HepG2 (cell line): ENCODE measurements around the gene ARPP19. TPM values are rescaled to one million over a fixed set of nuclear protein-coding genes. Genes with fewer than 3 reads are reported as not detected.

ENCODE experiments used
- ATAC-seq: fragments of 200-7000 bp; cut with Tn5 transposase; 3 replicates; pipeline ENCODE4 v1.9.1; 2020; ENCODE audit warnings: mild to moderate bottlenecking, moderate library complexity
- BruUV-seq: library from RNA; stranded (reverse); fragments of 400-500 nt; replicated peaks from 2 replicates; lab custom pipeline; 2021; lab: Mats Ljungman, UMichigan
- CTCF ChIA-PET: fragments of 300-600 bp; formaldehyde crosslinking; extraction: SDS; loops from one replicate; lab custom pipeline; 2021; ENCODE audit warnings: low total read pairs, inconsistent platforms, low intra/inter-chr PET ratio; lab: Yijun Ruan, JAX
- POLR2A ChIA-PET: fragments of 350-600 bp; sonication (Branson Sonifier 250); formaldehyde crosslinking; loops from one replicate; lab custom pipeline; 2020; ENCODE audit warnings: antibody characterized with exemption, inconsistent platforms; lab: Yijun Ruan, JAX
- DNase-seq: peaks from one replicate; pipeline ENCODE4 v3.0.0-alpha.2; 2015; ENCODE audit warnings: low spot score
- FAIRE-seq: peaks from 3 replicates; lab custom pipeline; 2011; peaks lifted over from hg19 to GRCh38; lab: Jason Lieb, UNC
- H2AFZ ChIP-seq: one replicate; pipeline ENCODE4 v1.6.1; 2011; ENCODE audit warnings: low read length, inconsistent platforms
- H3K27ac ChIP-seq: fragments of 300-600 bp; 3 replicates; pipeline ENCODE4 v1.8.0; 2011; ENCODE audit warnings: mixed run types, mild to moderate bottlenecking, mixed read lengths, low read length, inconsistent platforms; ENCODE audit not compliant: insufficient read depth; ENCODE audit errors: extremely low read length
- H3K27me3 ChIP-seq, 2 experiments: fragments of 200-600 bp in 1 of 2; 2 replicates in 1 of 2; 3 replicates in 1 of 2; pipeline versions ENCODE4 v1.6.0 to v1.8.0; 2011; ENCODE audit warnings: low read length in 2 of 2, mild to moderate bottlenecking in 2 of 2, moderate library complexity in 2 of 2, inconsistent platforms in 1 of 2; ENCODE audit not compliant: insufficient read depth in 2 of 2, control insufficient read depth in 1 of 2
- H3K36me3 ChIP-seq, 2 experiments: fragments of 200-600 bp in 1 of 2; replicated peaks in 1 of 2; 2 replicates in 1 of 2; 3 replicates in 1 of 2; pipeline versions ENCODE4 v1.5.1 to v1.8.0; 2011; ENCODE audit warnings: low read length in 2 of 2, inconsistent platforms in 1 of 2; ENCODE audit not compliant: insufficient read depth in 2 of 2, control insufficient read depth in 1 of 2
- H3K4me1 ChIP-seq: 2 replicates; pipeline ENCODE4 v1.5.1; 2012; ENCODE audit warnings: low read length, inconsistent platforms; ENCODE audit not compliant: insufficient read depth
- H3K4me2 ChIP-seq: 2 replicates; pipeline ENCODE4 v1.6.0; 2011; ENCODE audit warnings: low read depth, low read length, inconsistent platforms
- H3K4me3 ChIP-seq, 3 experiments: fragments of 200-600 bp in 1 of 3; sonication (generic), shearing (Covaris generic) in 1 of 3; replicated peaks in 1 of 3; 2 replicates each; pipeline ENCODE4 v1.5.1; 2011 to 2016; ENCODE audit warnings: low read length in 3 of 3, inconsistent platforms in 2 of 3, low read depth in 2 of 3, mild to moderate bottlenecking in 2 of 3, control low read depth in 1 of 3, mixed read lengths in 1 of 3; ENCODE audit not compliant: insufficient read depth in 1 of 3
- H3K79me2 ChIP-seq: one replicate; pipeline ENCODE4 v1.6.1; 2011; ENCODE audit warnings: low read length, inconsistent platforms; ENCODE audit not compliant: insufficient read depth
- H3K9ac ChIP-seq: 2 replicates; pipeline ENCODE4 v1.6.0; 2011; ENCODE audit warnings: mild to moderate bottlenecking, low read depth, low read length, inconsistent platforms; ENCODE audit not compliant: insufficient read depth
- H3K9me3 ChIP-seq: 2 replicates; pipeline ENCODE4 v1.5.1; 2012; ENCODE audit warnings: mild to moderate bottlenecking, low read length
- H4K20me1 ChIP-seq: 2 replicates; pipeline ENCODE4 v1.6.0; 2011; ENCODE audit warnings: inconsistent platforms, mild to moderate bottlenecking, low read length, moderate library complexity; ENCODE audit not compliant: insufficient read depth
- ISL2 ChIP-seq: sonication (generic); formaldehyde crosslinking; IDR thresholded peaks from 2 replicates; pipeline ENCODE4 v1.5.0; 2020; ENCODE audit warnings: missing genetic modification reagents
- JUN ChIP-seq: sonication (generic); formaldehyde crosslinking; IDR thresholded peaks from 2 replicates; pipeline ENCODE4 v1.4.0; 2020; ENCODE audit warnings: mild to moderate bottlenecking, missing genetic modification reagents
- NR1H2 ChIP-seq: sonication (generic); formaldehyde crosslinking; IDR thresholded peaks from 2 replicates; pipeline ENCODE4 v1.8.1; 2022; ENCODE audit warnings: low read depth, missing genetic modification reagents, borderline replicate concordance
- PPARG ChIP-seq: conservative IDR thresholded peaks from 2 replicates; pipeline ENCODE4 v1.6.1; 2016; ENCODE audit warnings: missing biosample characterization, missing genetic modification reagents
- RFXAP ChIP-seq: sonication (generic); formaldehyde crosslinking; IDR thresholded peaks from 2 replicates; pipeline ENCODE4 v1.4.0; 2020; ENCODE audit warnings: missing genetic modification reagents, borderline replicate concordance
- SMC3 ChIP-seq: IDR thresholded peaks from 2 replicates; pipeline ENCODE4 v1.6.1; 2011; ENCODE audit warnings: low read length, improper control_type of control experiment
- TBP ChIP-seq: sonication (generic); formaldehyde crosslinking; IDR thresholded peaks from 2 replicates; pipeline ENCODE4 v1.5.0; 2020; ENCODE audit warnings: missing genetic modification reagents
- ZNF33A ChIP-seq: sonication (generic); formaldehyde crosslinking; IDR thresholded peaks from 2 replicates; pipeline ENCODE4 v1.5.1; 2020; ENCODE audit warnings: missing genetic modification reagents, mild to moderate bottlenecking, moderate library complexity, borderline replicate concordance
- ZNF598 ChIP-seq: sonication (generic); formaldehyde crosslinking; IDR thresholded peaks from 2 replicates; pipeline ENCODE4 v1.5.1; 2020; ENCODE audit warnings: mild to moderate bottlenecking, missing genetic modification reagents, borderline replicate concordance
- ZNF672 ChIP-seq: sonication (generic); formaldehyde crosslinking; IDR thresholded peaks from 2 replicates; pipeline ENCODE4 v1.8.1; 2022; ENCODE audit warnings: missing genetic modification reagents
- ZSCAN22 ChIP-seq: sonication (generic); formaldehyde crosslinking; IDR thresholded peaks from 2 replicates; pipeline ENCODE4 v1.4.0; 2020; ENCODE audit warnings: mild to moderate bottlenecking, missing genetic modification reagents
- WGBS: methylation state at CpG from one replicate; pipeline ENCODE4 v1.1.6; 2017; ENCODE audit warnings: low lambda C conversion rate; 5-methylcytosine and 5-hydroxymethylcytosine counted together
- in situ Hi-C: cut with HindIII; loops from 2 replicates; pipeline ENCODE4 v1.10.0; 2017; ENCODE audit warnings: low pct_unique_long_range_greater_than_20kb; ENCODE audit not compliant: extremely low pct_ligation_motif_present
- intact Hi-C: fragments of 100-400 bp; cut with micrococcal nuclease; formaldehyde crosslinking; loops from one replicate; pipeline ENCODE4 v1.10.0; 2022; ENCODE audit not compliant: unreplicated experiment
- polyA plus RNA-seq, 8 experiments: library from polyadenylated mRNA; depleted of rRNA in 3 of 8; stranded (reverse) in 7 of 8; unstranded in 1 of 8; fragments of >200 nt; fragmentation: Illumina TruSeq in 4 of 8; extraction: Trizol in 4 of 8; gene quantifications; 2 replicates each; pipeline versions ENCODE4 v1.2.1 to v1.2.3, GENCODE V29; 2011 to 2016; ENCODE audit warnings: low read depth in 4 of 8, missing spikeins in 1 of 8, mixed read lengths in 1 of 8; ENCODE audit not compliant: insufficient read depth in 1 of 8
- total RNA-seq, 5 experiments: library from RNA; depleted of rRNA; stranded (reverse); fragments of >200 nt; fragmentation: Illumina TruSeq; extraction: Trizol; gene quantifications; 2 replicates each; pipeline ENCODE4 v1.2.3, GENCODE V29; 2016; ENCODE audit warnings: low read depth in 1 of 5
- TF ChIP-seq, protein P1 (sequence below): sonication (generic); formaldehyde crosslinking; IDR thresholded peaks from 2 replicates; pipeline ENCODE4 v1.4.0; 2020; ENCODE audit warnings: missing genetic modification reagents
- TF ChIP-seq, protein P2 (sequence below): sonication (generic); formaldehyde crosslinking; IDR thresholded peaks from 2 replicates; pipeline ENCODE4 v1.4.0; 2020; ENCODE audit warnings: missing genetic modification reagents, borderline replicate concordance
- TF ChIP-seq, protein P3 (sequence below): sonication (generic); formaldehyde crosslinking; IDR thresholded peaks from 2 replicates; pipeline ENCODE4 v1.5.0; 2020; ENCODE audit warnings: missing genetic modification reagents
- TF ChIP-seq, protein P4 (sequence below): sonication (generic); formaldehyde crosslinking; IDR thresholded peaks from 2 replicates; pipeline ENCODE4 v1.5.1; 2020; ENCODE audit warnings: mild to moderate bottlenecking, moderate library complexity, missing genetic modification reagents

ARPP19 gene
- total and polyA plus RNA-seq, 2 of the 13 experiments (the other 11 are each of a cell fraction or from before 2014, with no cell fraction given), result 70.8 to 123 TPM

DNA sequence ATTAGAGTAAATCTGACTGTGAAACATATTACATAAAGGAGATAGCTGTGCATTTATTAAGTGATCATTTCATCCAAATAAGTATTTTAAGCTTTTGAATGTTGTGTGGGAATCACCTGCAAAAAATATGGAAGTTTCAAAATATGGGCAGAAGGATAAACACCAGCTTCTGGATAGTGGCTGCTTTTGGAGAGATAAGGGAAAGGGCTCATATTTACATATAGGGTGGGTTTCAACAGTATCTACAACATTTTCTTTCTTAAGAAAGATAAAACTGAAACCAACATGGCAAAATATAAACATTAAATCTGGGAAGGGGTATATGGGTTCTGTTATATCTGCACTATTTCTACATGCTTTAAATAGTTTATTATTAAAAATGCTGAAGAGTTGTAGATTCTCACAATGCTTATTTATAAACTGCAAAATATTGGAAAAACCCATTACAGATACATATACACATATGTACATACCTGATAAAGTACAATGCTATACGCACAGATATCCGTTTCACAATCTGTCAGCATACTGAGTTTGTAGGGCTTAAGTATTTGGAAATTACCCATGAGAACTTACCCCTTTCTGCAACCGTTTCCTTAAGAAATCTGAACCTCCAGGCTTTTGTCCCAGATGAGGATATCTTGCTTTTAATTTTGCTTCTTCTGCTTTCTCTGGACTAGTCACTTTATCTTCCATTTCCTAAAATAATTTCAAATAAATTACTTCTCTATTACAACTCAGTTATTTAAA lies 12.1 kb downstream of the ARPP19 start:
- no TSS peak for BruUV-seq
- Histone ChIP-seq H3K9ac (no peak overlapping the region), H3K27me3 (no peaks in the 10 kb centered on the region), H2AFZ (no peak overlapping the region), H3K4me3 (no peak overlapping the region), H3K79me2 (peaks cover 77% of the 10 kb centered on the region), H3K36me3 (peaks cover 6 to 61% of the 10 kb centered on the region in 2 experiments), H3K4me1 (peaks cover 33% of the 10 kb centered on the region), H4K20me1 (peaks cover 52% of the 10 kb centered on the region), H3K27ac (no peak overlapping the region), H3K9me3 (no peaks in the 10 kb centered on the region), H3K4me2 (no peak overlapping the region)
- in situ Hi-C loops, result no loop called here
- intact Hi-C loops, result no loop called here
- CTCF ChIA-PET, result no interaction called here
- no peak for FAIRE-seq
- no peak for ATAC-seq
- POLR2A ChIA-PET, result interaction anchor here (1.2 kb wide), 1 partner anchor 8 kb away, joined by 3 read pairs; no protein-coding TSS in a partner anchor
- 98% methylated on average over 3 of the region's 3 CpGs for WGBS
- no peak for DNase-seq
- TF ChIP-seq ZNF33A (CRISPR knock-in tag), result no peak
- no peak for TF ChIP-seq ZSCAN22 (CRISPR knock-in tag)
- TF ChIP-seq, protein P1, sequence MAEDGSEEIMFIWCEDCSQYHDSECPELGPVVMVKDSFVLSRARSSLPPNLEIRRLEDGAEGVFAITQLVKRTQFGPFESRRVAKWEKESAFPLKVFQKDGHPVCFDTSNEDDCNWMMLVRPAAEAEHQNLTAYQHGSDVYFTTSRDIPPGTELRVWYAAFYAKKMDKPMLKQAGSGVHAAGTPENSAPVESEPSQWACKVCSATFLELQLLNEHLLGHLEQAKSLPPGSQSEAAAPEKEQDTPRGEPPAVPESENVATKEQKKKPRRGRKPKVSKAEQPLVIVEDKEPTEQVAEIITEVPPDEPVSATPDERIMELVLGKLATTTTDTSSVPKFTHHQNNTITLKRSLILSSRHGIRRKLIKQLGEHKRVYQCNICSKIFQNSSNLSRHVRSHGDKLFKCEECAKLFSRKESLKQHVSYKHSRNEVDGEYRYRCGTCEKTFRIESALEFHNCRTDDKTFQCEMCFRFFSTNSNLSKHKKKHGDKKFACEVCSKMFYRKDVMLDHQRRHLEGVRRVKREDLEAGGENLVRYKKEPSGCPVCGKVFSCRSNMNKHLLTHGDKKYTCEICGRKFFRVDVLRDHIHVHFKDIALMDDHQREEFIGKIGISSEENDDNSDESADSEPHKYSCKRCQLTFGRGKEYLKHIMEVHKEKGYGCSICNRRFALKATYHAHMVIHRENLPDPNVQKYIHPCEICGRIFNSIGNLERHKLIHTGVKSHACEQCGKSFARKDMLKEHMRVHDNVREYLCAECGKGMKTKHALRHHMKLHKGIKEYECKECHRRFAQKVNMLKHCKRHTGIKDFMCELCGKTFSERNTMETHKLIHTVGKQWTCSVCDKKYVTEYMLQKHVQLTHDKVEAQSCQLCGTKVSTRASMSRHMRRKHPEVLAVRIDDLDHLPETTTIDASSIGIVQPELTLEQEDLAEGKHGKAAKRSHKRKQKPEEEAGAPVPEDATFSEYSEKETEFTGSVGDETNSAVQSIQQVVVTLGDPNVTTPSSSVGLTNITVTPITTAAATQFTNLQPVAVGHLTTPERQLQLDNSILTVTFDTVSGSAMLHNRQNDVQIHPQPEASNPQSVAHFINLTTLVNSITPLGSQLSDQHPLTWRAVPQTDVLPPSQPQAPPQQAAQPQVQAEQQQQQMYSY, result no peak
- TF ChIP-seq ISL2 (CRISPR knock-in tag), result no peak
- no peak for TF ChIP-seq ZNF672 (CRISPR knock-in tag)
- TF ChIP-seq, protein P2, sequence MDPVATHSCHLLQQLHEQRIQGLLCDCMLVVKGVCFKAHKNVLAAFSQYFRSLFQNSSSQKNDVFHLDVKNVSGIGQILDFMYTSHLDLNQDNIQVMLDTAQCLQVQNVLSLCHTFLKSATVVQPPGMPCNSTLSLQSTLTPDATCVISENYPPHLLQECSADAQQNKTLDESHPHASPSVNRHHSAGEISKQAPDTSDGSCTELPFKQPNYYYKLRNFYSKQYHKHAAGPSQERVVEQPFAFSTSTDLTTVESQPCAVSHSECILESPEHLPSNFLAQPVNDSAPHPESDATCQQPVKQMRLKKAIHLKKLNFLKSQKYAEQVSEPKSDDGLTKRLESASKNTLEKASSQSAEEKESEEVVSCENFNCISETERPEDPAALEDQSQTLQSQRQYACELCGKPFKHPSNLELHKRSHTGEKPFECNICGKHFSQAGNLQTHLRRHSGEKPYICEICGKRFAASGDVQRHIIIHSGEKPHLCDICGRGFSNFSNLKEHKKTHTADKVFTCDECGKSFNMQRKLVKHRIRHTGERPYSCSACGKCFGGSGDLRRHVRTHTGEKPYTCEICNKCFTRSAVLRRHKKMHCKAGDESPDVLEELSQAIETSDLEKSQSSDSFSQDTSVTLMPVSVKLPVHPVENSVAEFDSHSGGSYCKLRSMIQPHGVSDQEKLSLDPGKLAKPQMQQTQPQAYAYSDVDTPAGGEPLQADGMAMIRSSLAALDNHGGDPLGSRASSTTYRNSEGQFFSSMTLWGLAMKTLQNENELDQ (CRISPR knock-in tag), result no peak
- no peak for TF ChIP-seq PPARG
- TF ChIP-seq, protein P3, sequence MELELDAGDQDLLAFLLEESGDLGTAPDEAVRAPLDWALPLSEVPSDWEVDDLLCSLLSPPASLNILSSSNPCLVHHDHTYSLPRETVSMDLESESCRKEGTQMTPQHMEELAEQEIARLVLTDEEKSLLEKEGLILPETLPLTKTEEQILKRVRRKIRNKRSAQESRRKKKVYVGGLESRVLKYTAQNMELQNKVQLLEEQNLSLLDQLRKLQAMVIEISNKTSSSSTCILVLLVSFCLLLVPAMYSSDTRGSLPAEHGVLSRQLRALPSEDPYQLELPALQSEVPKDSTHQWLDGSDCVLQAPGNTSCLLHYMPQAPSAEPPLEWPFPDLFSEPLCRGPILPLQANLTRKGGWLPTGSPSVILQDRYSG (CRISPR knock-in tag), result no peak
- no peak for TF ChIP-seq SMC3
- TF ChIP-seq ZNF598 (CRISPR knock-in tag), result no peak
- no peak for TF ChIP-seq JUN
- no peak for TF ChIP-seq RFXAP (CRISPR knock-in tag)
- TF ChIP-seq, protein P4, sequence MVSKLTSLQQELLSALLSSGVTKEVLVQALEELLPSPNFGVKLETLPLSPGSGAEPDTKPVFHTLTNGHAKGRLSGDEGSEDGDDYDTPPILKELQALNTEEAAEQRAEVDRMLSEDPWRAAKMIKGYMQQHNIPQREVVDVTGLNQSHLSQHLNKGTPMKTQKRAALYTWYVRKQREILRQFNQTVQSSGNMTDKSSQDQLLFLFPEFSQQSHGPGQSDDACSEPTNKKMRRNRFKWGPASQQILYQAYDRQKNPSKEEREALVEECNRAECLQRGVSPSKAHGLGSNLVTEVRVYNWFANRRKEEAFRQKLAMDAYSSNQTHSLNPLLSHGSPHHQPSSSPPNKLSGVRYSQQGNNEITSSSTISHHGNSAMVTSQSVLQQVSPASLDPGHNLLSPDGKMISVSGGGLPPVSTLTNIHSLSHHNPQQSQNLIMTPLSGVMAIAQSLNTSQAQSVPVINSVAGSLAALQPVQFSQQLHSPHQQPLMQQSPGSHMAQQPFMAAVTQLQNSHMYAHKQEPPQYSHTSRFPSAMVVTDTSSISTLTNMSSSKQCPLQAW (CRISPR knock-in tag), result no peak
- no peak for TF ChIP-seq NR1H2 (CRISPR knock-in tag)
- TF ChIP-seq TBP (CRISPR knock-in tag), result no peak
- TF ChIP-seq, all 625 proteins: peak for 0
